Measurements from ENCODE around the gene LCMT2.
A peak's percentile ranks its signal among the peaks of the same experiment; 100 is the strongest.

LCMT2 gene

GRCh38 chr15:43329217-43329959 is 985 bp downstream of the LCMT2 start:
- Mint-ChIP-seq H3K27me3 (peaks cover 7% of the 10 kb centered on the region), H3K36me3 (peaks cover 36% of the 10 kb centered on the region), H3K27ac (peak overlapping the region; percentile 100), H3K4me3 (peak overlapping the region; percentile 93), H3K9me3 (no peaks in the 10 kb centered on the region), H3K4me1 (peaks cover 35% of the 10 kb centered on the region)
- CTCF ChIA-PET = interaction anchor here (1.4 to 1.8 kb wide), 2 partner anchors 104 to 186 kb away, joined by 3 read pairs; no protein-coding TSS in a partner anchor
- peak; percentile 26 for DNase-seq

GRCh38 chr15:43325039-43325684 is 5.2 kb downstream of the LCMT2 start:
- CTCF ChIA-PET = no interaction called here
- no peak overlapping the region for H3K4me3 Mint-ChIP-seq
- no peak overlapping the region for H3K27ac Mint-ChIP-seq
- DNase-seq = no peak
- peaks cover 21% of the 10 kb centered on the region for H3K4me1 Mint-ChIP-seq
- H3K36me3 Mint-ChIP-seq = peaks cover 20% of the 10 kb centered on the region
- peaks cover 9% of the 10 kb centered on the region for H3K27me3 Mint-ChIP-seq
- no peaks in the 10 kb centered on the region for H3K9me3 Mint-ChIP-seq

DNA sequence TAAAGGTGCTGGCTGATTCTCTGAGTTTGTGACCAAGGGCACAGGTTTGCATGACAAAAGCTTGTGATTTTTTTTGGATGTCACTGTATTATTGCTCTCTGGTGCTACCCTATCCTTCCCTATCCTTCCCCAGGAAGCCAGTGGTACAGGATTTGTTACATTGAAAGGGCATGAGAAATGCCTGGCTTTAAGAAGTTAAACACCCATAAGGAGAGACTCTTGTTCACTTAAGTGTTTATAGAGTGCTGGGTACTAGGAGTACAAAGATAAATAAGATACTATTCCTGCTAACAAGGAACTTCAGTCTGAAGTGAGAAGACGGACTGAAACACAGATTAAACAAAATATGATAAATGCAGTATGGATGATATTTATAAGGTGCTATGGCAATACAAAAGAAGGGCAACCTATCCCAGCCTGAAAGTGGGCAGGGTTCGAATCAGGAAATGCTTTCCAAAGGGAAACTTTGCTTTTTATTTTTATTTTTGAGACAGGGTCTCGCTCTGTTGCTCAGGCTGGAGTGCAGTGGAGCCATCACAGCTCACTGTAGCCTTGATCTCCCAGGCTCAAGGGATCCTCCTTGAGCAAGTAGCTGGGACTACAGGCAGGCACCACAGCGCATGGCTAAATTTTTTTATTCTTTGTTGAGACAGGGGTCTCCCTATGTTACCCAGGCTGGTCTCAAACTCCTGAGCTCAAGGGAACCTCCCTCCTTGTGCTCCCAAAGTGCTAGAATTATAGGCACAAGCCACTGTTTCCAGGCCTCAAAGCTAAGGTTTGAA is 11.2 kb downstream of the LCMT2 start:
- Mint-ChIP-seq H3K27ac (no peak overlapping the region), H3K27me3 (peaks cover 22% of the 10 kb centered on the region), H3K9me3 (no peaks in the 10 kb centered on the region), H3K4me1 (no peaks in the 10 kb centered on the region), H3K36me3 (no peaks in the 10 kb centered on the region), H3K4me3 (no peak overlapping the region)
- CTCF ChIA-PET = interaction anchor here (1.1 kb wide), 2 partner anchors 16 to 106 kb away, joined by 3 read pairs; no protein-coding TSS in a partner anchor
- no peak for DNase-seq

DNA sequence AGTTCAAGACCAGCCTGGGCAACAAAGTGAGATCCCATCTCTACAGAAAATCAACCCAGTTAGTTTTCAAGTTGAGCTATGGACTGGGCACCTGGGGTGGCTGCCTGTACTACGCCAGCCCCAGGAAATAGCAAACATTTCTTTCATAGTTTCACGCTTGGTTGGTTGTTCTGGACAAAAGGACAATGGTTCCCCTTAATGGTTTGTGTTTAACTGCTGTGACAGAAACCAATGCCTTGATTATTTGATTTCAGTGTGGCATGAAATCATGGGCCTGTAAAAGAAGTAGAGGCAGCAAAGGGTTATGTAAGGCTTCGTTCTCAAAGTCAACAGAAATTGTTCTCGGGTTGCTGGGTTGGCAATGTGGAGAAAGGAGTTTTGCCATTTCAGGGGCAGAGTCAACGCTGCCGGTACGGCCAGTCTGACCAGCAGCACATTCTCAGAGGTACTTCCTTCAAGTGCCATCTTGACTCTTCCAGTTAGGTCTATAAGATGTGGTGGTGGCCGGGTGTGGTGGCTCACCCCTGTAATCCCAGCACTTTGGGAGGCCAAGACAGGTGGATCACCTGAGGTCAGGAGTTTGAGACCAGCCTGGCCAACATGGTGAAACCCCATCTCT is 12.7 kb downstream of the LCMT2 start:
- Mint-ChIP-seq H3K27ac (no peak overlapping the region), H3K4me3 (no peak overlapping the region), H3K27me3 (peaks cover 32% of the 10 kb centered on the region), H3K9me3 (no peaks in the 10 kb centered on the region), H3K36me3 (no peaks in the 10 kb centered on the region), H3K4me1 (no peaks in the 10 kb centered on the region)
- DNase-seq = no peak
- CTCF ChIA-PET = interaction anchor here (1.1 kb wide), 1 partner anchor 105 kb away, joined by 3 read pairs; no protein-coding TSS in a partner anchor

- CTCF ChIA-PET = no interaction called here
- no peak overlapping the region for H3K4me3 Mint-ChIP-seq
- H3K9me3 Mint-ChIP-seq = no peaks in the 10 kb centered on the region
- H3K27me3 Mint-ChIP-seq = peaks cover 39% of the 10 kb centered on the region
- H3K4me1 Mint-ChIP-seq = no peaks in the 10 kb centered on the region
- no peaks in the 10 kb centered on the region for H3K36me3 Mint-ChIP-seq
- DNase-seq = no peak
- no peak overlapping the region for H3K27ac Mint-ChIP-seq
Measured at GRCh38 chr15:43316971-43317346, 13.4 kb downstream of the LCMT2 start.

- H3K4me1 Mint-ChIP-seq = no peaks in the 10 kb centered on the region
- H3K27ac Mint-ChIP-seq = no peak overlapping the region
- H3K4me3 Mint-ChIP-seq = no peak overlapping the region
- H3K36me3 Mint-ChIP-seq = no peaks in the 10 kb centered on the region
- H3K27me3 Mint-ChIP-seq = peaks cover 44% of the 10 kb centered on the region
- no peak for DNase-seq
- CTCF ChIA-PET = no interaction called here
- no peaks in the 10 kb centered on the region for H3K9me3 Mint-ChIP-seq
Measured at GRCh38 chr15:43316016-43316970, 14.1 kb downstream of the LCMT2 start.

GRCh38 chr15:43314171-43314570 is 16.2 kb downstream of the LCMT2 start:
- Mint-ChIP-seq H3K27ac (no peak overlapping the region), H3K4me3 (no peak overlapping the region), H3K9me3 (no peaks in the 10 kb centered on the region), H3K36me3 (no peaks in the 10 kb centered on the region), H3K4me1 (no peaks in the 10 kb centered on the region), H3K27me3 (peaks cover 56% of the 10 kb centered on the region)
- no peak for DNase-seq
- CTCF ChIA-PET = interaction anchor here (1.2 kb wide), 1 partner anchor 28 kb away, joined by 5 read pairs; no protein-coding TSS in a partner anchor

DNA sequence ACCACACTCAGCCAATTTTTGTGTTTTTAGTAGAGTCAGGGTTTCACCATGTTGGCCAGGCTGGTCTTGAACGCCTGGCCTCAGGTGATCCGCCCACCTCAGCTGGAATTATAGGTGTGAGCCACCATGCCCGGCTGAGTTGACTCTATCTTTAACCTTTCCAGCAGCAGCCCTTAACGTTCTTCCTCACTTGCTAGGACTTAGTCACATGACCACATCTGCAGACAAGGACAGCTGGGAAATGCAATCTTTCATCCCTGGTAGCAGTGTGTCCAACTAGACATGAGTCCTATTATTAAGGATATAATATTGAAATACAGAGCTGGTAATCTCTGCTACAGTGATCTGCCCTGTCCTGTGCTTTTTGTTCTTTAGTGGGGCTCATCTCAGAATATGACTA is 18.0 kb downstream of the LCMT2 start:
- CTCF ChIA-PET = no interaction called here
- Mint-ChIP-seq H3K4me3 (no peak overlapping the region), H3K27me3 (peaks cover 67% of the 10 kb centered on the region), H3K27ac (no peak overlapping the region), H3K4me1 (no peaks in the 10 kb centered on the region), H3K36me3 (no peaks in the 10 kb centered on the region), H3K9me3 (no peaks in the 10 kb centered on the region)
- no peak for DNase-seq

GRCh38 chr15:43302205-43302817 is 28.1 kb downstream of the LCMT2 start, which contains the start of gene TGM7:
Gene TGM7, minus strand, starts transcription at chr15:43302255.
- H3K4me1 Mint-ChIP-seq = no peaks in the 10 kb centered on the region
- H3K36me3 Mint-ChIP-seq = no peaks in the 10 kb centered on the region
- no peak for DNase-seq
- CTCF ChIA-PET = interaction anchor here (1.2 kb wide), 1 partner anchor 17 kb away, joined by 6 read pairs; no protein-coding TSS in a partner anchor
- peaks cover 39% of the 10 kb centered on the region for H3K27me3 Mint-ChIP-seq
- no peak within 1 kb of the TSS for H3K4me3 Mint-ChIP-seq
- no peak within 1 kb of the TSS for H3K27ac Mint-ChIP-seq
- no peaks in the 10 kb centered on the region for H3K9me3 Mint-ChIP-seq

DNA sequence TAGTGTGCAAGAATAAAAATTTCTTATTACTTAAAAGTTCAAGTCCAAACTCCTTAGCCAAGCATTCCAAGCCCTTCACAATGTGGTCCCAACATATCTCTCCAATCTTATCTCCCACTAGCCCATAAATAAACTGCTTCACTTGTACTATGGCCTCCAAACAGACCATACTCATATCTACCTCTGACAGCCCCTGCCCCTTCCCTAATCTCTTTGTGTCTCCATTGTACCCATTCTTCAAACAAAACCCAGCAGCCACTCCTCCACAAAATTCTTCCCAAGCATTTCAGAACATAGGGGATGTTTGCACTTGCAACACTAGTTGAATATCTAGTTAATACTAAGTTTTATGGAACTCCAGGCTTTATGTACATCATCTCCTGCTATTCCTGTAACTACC is 30.5 kb downstream of the LCMT2 start:
- Mint-ChIP-seq H3K27ac (no peak overlapping the region), H3K4me1 (no peaks in the 10 kb centered on the region), H3K27me3 (peaks cover 47% of the 10 kb centered on the region), H3K4me3 (no peak overlapping the region), H3K36me3 (no peaks in the 10 kb centered on the region), H3K9me3 (no peaks in the 10 kb centered on the region)
- CTCF ChIA-PET = no interaction called here
- no peak for DNase-seq

DNA sequence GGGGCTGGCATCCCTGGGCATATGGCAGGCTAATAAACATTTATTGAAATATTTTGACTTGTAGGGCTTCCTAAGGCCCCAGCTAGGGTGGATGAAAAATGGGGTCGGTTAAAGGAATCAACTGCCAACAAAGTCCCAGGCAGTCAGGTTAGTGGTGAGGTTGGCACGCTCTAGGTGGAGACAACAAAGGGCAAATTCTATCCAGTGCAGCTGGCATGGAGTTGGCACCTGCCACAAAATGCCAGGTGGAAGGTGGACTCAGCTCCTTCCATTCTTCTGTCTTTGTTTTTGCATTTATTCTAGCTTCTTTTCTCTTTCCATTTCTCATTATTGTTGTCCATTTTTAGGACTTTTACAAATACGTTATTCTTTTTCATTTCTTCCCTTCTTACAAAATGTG is 31.0 kb downstream of the LCMT2 start:
- CTCF ChIA-PET = interaction anchor here (0.8 kb wide), 1 partner anchor 14 kb away, joined by 5 read pairs; no protein-coding TSS in a partner anchor
- no peak for DNase-seq
- Mint-ChIP-seq H3K4me1 (no peaks in the 10 kb centered on the region), H3K9me3 (no peaks in the 10 kb centered on the region), H3K36me3 (no peaks in the 10 kb centered on the region), H3K27ac (no peak overlapping the region), H3K27me3 (peaks cover 48% of the 10 kb centered on the region), H3K4me3 (no peak overlapping the region)

- Mint-ChIP-seq H3K36me3 (no peaks in the 10 kb centered on the region), H3K27ac (no peak overlapping the region), H3K9me3 (no peaks in the 10 kb centered on the region), H3K4me3 (no peak overlapping the region), H3K4me1 (no peaks in the 10 kb centered on the region), H3K27me3 (peaks cover 59% of the 10 kb centered on the region)
- no peak for DNase-seq
- CTCF ChIA-PET = interaction anchor here (0.8 kb wide), 1 partner anchor 68 kb away, joined by 4 read pairs; no protein-coding TSS in a partner anchor
Measured at GRCh38 chr15:43294091-43294706, 36.2 kb downstream of the LCMT2 start.
